ENCODE data around the gene IFT81.

Gene IFT81

GRCh38 chr12:110245369-110245772 lies 121.2 kb downstream of the IFT81 start:
- Histone ChIP-seq H3K27ac (ENCODE audit: low read length) (no peak overlapping the region), H3K36me3 (replicated peaks; ENCODE audit: insufficient read depth, low read length) (no peaks in the 10 kb centered on the region)

GRCh38 chr12:110246636-110247339 lies 122.6 kb downstream of the IFT81 start:
- Histone ChIP-seq H3K9ac (ENCODE audit: low read length) (no peak overlapping the region), H3K27ac (ENCODE audit: low read length) (no peak overlapping the region), H3F3A (ENCODE audit: insufficient read depth, low read length) (no peaks in the 10 kb centered on the region), H3K27me3 (replicated peaks; ENCODE audit: insufficient read depth, low read length) (no peaks in the 10 kb centered on the region), H3K79me2 (ENCODE audit: low read length) (no peaks in the 10 kb centered on the region), H3K9me2 (replicated peaks; ENCODE audit: insufficient read depth, low read length) (no peaks in the 10 kb centered on the region), H3K4me1 (ENCODE audit: low read length) (no peaks in the 10 kb centered on the region), H3K4me3 (ENCODE audit: low read length) (no peak overlapping the region), H3K36me3 (replicated peaks; ENCODE audit: insufficient read depth, low read length) (no peaks in the 10 kb centered on the region), H4K20me1 (ENCODE audit: insufficient read depth, low read length) (no peaks in the 10 kb centered on the region), H3K4me2 (ENCODE audit: low read depth, low read length) (no peak overlapping the region), H3K9me3 (replicated peaks; ENCODE audit: insufficient read depth, low read length) (no peaks in the 10 kb centered on the region), H2AFZ (ENCODE audit: low read length) (no peak overlapping the region)
- TF ChIP-seq CTCF (IDR thresholded peaks at IDR 0.05; ENCODE audit: low read length), result no peak
- TF ChIP-seq EZH2 (optimal IDR thresholded peaks at IDR 0.05; ENCODE audit: low read depth, low read length), result no peak
- TF ChIP-seq EZH2phosphoT487 (IDR thresholded peaks at IDR 0.05; ENCODE audit: low read length), result no peak
- DNase-seq, result no peak

More at GRCh38 chr12:110245369-110245772, 121.2 kb downstream of the IFT81 start:
- Histone ChIP-seq H3K4me3 (ENCODE audit: low read length) (no peak overlapping the region), H3K27me3 (replicated peaks; ENCODE audit: insufficient read depth, low read length) (no peaks in the 10 kb centered on the region), H3K9ac (ENCODE audit: low read length) (no peak overlapping the region), H3K9me2 (replicated peaks; ENCODE audit: insufficient read depth, low read length) (no peaks in the 10 kb centered on the region), H2AFZ (ENCODE audit: low read length) (no peak overlapping the region), H3K4me1 (ENCODE audit: low read length) (no peaks in the 10 kb centered on the region), H3K79me2 (ENCODE audit: low read length) (no peaks in the 10 kb centered on the region), H4K20me1 (ENCODE audit: insufficient read depth, low read length) (no peaks in the 10 kb centered on the region), H3K4me2 (ENCODE audit: low read depth, low read length) (no peak overlapping the region), H3K9me3 (replicated peaks; ENCODE audit: insufficient read depth, low read length) (no peaks in the 10 kb centered on the region), H3F3A (ENCODE audit: insufficient read depth, low read length) (no peaks in the 10 kb centered on the region)
- peak; percentile 9 for DNase-seq
- TF ChIP-seq CTCF (IDR thresholded peaks at IDR 0.05; ENCODE audit: low read length), result peak; percentile 60
- TF ChIP-seq EZH2 (optimal IDR thresholded peaks at IDR 0.05; ENCODE audit: low read depth, low read length), result no peak

DNA sequence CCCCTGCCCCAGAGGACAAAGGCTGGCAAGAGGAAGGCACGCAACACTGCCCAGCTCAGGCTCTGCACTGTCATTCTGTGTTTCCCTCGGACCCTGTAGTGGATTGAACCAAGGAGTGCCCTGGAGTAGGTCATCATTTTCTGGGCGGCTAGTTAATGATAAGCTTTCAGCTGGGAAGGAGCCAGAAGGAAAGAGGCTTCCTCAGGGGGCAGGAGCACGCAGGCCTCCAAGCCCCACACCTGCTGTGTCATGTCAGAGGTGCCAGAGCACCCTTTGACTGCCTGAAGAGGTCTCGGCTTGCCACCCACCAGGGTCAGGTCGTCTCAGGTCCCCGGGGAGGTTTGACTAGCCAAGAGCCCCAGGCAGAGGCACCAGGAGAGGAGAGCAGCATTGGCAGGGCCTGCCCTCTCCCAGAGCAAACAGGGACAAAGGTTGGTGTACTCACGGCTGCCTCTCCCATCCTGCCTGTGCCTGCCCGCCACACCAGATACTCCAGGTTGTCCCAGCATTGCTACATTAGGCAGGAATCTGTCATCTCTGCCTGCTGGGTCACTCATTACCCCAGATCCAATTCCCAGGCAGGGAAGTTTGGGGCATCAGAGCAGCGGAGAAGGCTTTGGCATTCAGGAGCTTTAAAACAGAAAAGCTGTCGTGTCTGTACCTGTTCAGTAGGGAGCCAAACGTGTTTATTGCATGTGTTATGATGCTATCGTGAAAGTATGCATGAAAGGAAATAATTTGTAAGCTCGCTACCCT lies 123.4 kb downstream of the IFT81 start:
- H3K79me2 ChIP-seq (ENCODE audit: low read length), result no peaks in the 10 kb centered on the region
- H3K27me3 ChIP-seq (replicated peaks; ENCODE audit: insufficient read depth, low read length), result no peaks in the 10 kb centered on the region
- H3K4me2 ChIP-seq (ENCODE audit: low read depth, low read length), result no peak overlapping the region
- no peak for DNase-seq
- H3K9ac ChIP-seq (ENCODE audit: low read length), result no peak overlapping the region
- H3F3A ChIP-seq (ENCODE audit: insufficient read depth, low read length), result no peaks in the 10 kb centered on the region
- H3K4me3 ChIP-seq (ENCODE audit: low read length), result no peak overlapping the region
- TF ChIP-seq EZH2phosphoT487 (IDR thresholded peaks at IDR 0.05; ENCODE audit: low read length) (no peak), EZH2 (optimal IDR thresholded peaks at IDR 0.05; ENCODE audit: low read depth, low read length) (no peak), CTCF (IDR thresholded peaks at IDR 0.05; ENCODE audit: low read length) (no peak)
- no peaks in the 10 kb centered on the region for H4K20me1 ChIP-seq (ENCODE audit: insufficient read depth, low read length)
- no peaks in the 10 kb centered on the region for H3K36me3 ChIP-seq (replicated peaks; ENCODE audit: insufficient read depth, low read length)
- H3K9me2 ChIP-seq (replicated peaks; ENCODE audit: insufficient read depth, low read length), result no peaks in the 10 kb centered on the region
- H3K27ac ChIP-seq (ENCODE audit: low read length), result no peak overlapping the region
- H2AFZ ChIP-seq (ENCODE audit: low read length), result no peak overlapping the region
- no peaks in the 10 kb centered on the region for H3K4me1 ChIP-seq (ENCODE audit: low read length)
- no peaks in the 10 kb centered on the region for H3K9me3 ChIP-seq (replicated peaks; ENCODE audit: insufficient read depth, low read length)
